WTC11 (cell line): ENCODE measurements around the gene PRM2. TPM values are rescaled to one million over a fixed set of nuclear protein-coding genes. Genes with fewer than 3 reads are reported as not detected.

Experiments
- ATAC-seq: fragments of 200-7000 bp; cut with Tn5 transposase; 2 replicates; pipeline ENCODE4 v1.10.0; 2021; ENCODE audit warnings: mild to moderate bottlenecking, moderate library complexity
- CTCF ChIA-PET: fragments of 300-600 bp; sonication (Branson Sonifier 250); formaldehyde crosslinking; loops from one replicate; lab custom pipeline; 2021; ENCODE audit warnings: antibody characterized with exemption; lab: Charles Lee
- POLR2A ChIA-PET: fragments of 350-600 bp; sonication (Branson Sonifier 250); formaldehyde crosslinking; loops from one replicate; lab custom pipeline; 2021; ENCODE audit warnings: antibody characterized with exemption; lab: Charles Lee
- DNase-seq: peaks from one replicate; pipeline ENCODE4 v3.0.0; 2021; ENCODE audit warnings: low spot score
- H3K27ac Mint-ChIP-seq: 2 replicates; pipeline ENCODE4 v1.8.0; 2021; ENCODE audit warnings: mixed read lengths
- H3K27me3 Mint-ChIP-seq: 2 replicates; pipeline ENCODE4 v1.8.0; 2021; ENCODE audit warnings: low read depth, mild to moderate bottlenecking, moderate library complexity, mixed read lengths
- H3K36me3 Mint-ChIP-seq: 2 replicates; pipeline ENCODE4 v1.8.0; 2021; ENCODE audit warnings: mixed read lengths
- H3K4me1 Mint-ChIP-seq: 2 replicates; pipeline ENCODE4 v1.8.0; 2022; ENCODE audit warnings: mixed read lengths
- H3K4me3 Mint-ChIP-seq: 2 replicates; pipeline ENCODE4 v1.8.0; 2021; ENCODE audit warnings: mild to moderate bottlenecking, moderate library complexity, mixed read lengths
- H3K9me3 Mint-ChIP-seq: 2 replicates; pipeline ENCODE4 v1.8.0; 2021; ENCODE audit warnings: mixed read lengths
- AR ChIP-seq: fragments of 250-450 bp; sonication (Bioruptor Pico); IDR thresholded peaks from 2 replicates; pipeline ENCODE4 v1.9.0; 2021; ENCODE audit warnings: mild to moderate bottlenecking
- ATF2 ChIP-seq: sonication (generic); formaldehyde crosslinking; IDR thresholded peaks from 2 replicates; pipeline ENCODE4 v1.8.1; 2022; ENCODE audit warnings: low read depth, missing genetic modification reagents, borderline replicate concordance
- ATF6 ChIP-seq: sonication (generic); formaldehyde crosslinking; IDR thresholded peaks from 2 replicates; pipeline ENCODE4 v1.8.1; 2023; ENCODE audit warnings: mild to moderate bottlenecking, missing genetic modification reagents
- FOXP1 ChIP-seq: sonication (generic); formaldehyde crosslinking; IDR thresholded peaks from 2 replicates; pipeline ENCODE4 v1.8.0; 2022; ENCODE audit warnings: missing genetic modification reagents, mild to moderate bottlenecking, moderate library complexity, borderline replicate concordance
- FOXP4 ChIP-seq: sonication (generic); formaldehyde crosslinking; IDR thresholded peaks from 2 replicates; pipeline ENCODE4 v1.8.0; 2022; ENCODE audit warnings: mild to moderate bottlenecking, missing genetic modification reagents
- MAX ChIP-seq: sonication (generic); formaldehyde crosslinking; IDR thresholded peaks from 2 replicates; pipeline ENCODE4 v1.8.0; 2022; ENCODE audit warnings: mild to moderate bottlenecking, missing genetic modification reagents
- PRRX2 ChIP-seq: fragments of 250-450 bp; sonication (Bioruptor Pico); IDR thresholded peaks from 2 replicates; pipeline ENCODE4 v1.8.0; 2021; ENCODE audit warnings: mild to moderate bottlenecking
- TEAD4 ChIP-seq: sonication (generic); formaldehyde crosslinking; IDR thresholded peaks from 2 replicates; pipeline ENCODE4 v1.8.0; 2022; ENCODE audit warnings: mild to moderate bottlenecking, missing genetic modification reagents
- USF1 ChIP-seq: sonication (generic); formaldehyde crosslinking; IDR thresholded peaks from 2 replicates; pipeline ENCODE4 v1.8.0; 2022; ENCODE audit warnings: mild to moderate bottlenecking, missing genetic modification reagents
- ZNF121 ChIP-seq: sonication (generic); formaldehyde crosslinking; IDR thresholded peaks from 2 replicates; pipeline ENCODE4 v1.8.0; 2023; ENCODE audit warnings: missing genetic modification reagents
- ZNF396 ChIP-seq: fragments of 250-450 bp; sonication (Bioruptor Pico); IDR thresholded peaks from 2 replicates; pipeline ENCODE4 v1.8.0; 2021; ENCODE audit warnings: mild to moderate bottlenecking, moderate library complexity, borderline replicate concordance
- ZNF416 ChIP-seq: fragments of 250-450 bp; sonication (Bioruptor Pico); IDR thresholded peaks from 2 replicates; pipeline ENCODE4 v1.9.0; 2021; ENCODE audit warnings: mild to moderate bottlenecking, inconsistent platforms
- ZNF512 ChIP-seq: sonication (generic); formaldehyde crosslinking; IDR thresholded peaks from 2 replicates; pipeline ENCODE4 v1.8.1; 2022; ENCODE audit warnings: missing genetic modification reagents, borderline replicate concordance
- total RNA-seq: library from RNA; stranded (reverse); gene quantifications from 3 replicates; pipeline ENCODE4 v1.2.3, GENCODE V29; 2021

The PRM2 gene
- total RNA-seq, 1 experiment from 2014 or later = not detected

DNA sequence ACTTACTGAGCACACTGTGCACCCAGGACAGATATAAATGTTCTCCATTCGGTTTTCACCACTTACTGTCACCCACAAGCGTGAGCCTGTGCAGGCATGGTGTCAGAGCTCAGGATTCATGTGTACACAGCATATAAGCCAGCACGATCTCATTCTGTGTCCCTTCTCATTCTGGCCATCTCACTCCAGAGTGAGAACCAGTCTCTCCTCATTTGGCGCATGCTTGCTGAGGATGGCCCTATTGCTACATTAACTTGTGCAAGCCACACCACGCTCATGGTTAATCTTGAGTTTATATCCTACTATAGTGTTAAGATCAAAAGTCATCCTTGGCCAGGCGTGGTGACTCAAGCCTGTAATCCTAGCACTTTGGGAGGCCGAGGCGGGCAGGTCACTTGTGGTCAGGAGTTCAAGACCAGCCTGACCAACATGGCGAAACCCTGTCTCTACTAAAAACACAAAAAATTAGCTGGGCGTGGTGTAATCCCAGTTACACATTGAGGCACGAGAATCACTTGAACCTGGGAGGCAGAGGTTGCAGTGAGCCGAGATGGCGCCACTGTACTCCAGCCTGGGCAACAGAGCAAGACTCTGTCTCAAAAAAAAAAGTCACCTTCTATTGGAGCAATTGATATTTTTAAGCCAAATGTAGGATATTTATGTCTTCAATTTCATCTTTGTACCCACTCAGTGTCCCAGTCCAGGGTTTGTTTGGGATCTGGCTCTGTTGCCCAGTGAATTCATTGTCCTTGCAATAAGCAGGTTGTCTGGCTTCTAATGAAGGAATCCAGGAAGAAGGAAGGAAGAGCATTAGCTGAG, 41.2 kb downstream of the PRM2 start:
- H3K27me3 Mint-ChIP-seq = no peaks in the 10 kb centered on the region; the same call in 1 of the 2 replicates
- H3K9me3 Mint-ChIP-seq = peaks cover 5% of the 10 kb centered on the region
- no peaks in the 10 kb centered on the region for H3K36me3 Mint-ChIP-seq
- H3K4me1 Mint-ChIP-seq = peaks cover 7% of the 10 kb centered on the region; the same call in 1 of the 2 replicates
- ChIA-PET CTCF (no interaction called here), POLR2A (no interaction called here)
- DNase-seq (no peak), ATAC-seq (no peak)
- H3K27ac Mint-ChIP-seq = no peak overlapping the region
- TF ChIP-seq AR (CRISPR knock-in tag) = no peak
- peak; percentile 10; the same call in 1 of the 2 replicates for TF ChIP-seq ZNF121 (CRISPR knock-in tag)
- no peak overlapping the region for H3K4me3 Mint-ChIP-seq

DNA sequence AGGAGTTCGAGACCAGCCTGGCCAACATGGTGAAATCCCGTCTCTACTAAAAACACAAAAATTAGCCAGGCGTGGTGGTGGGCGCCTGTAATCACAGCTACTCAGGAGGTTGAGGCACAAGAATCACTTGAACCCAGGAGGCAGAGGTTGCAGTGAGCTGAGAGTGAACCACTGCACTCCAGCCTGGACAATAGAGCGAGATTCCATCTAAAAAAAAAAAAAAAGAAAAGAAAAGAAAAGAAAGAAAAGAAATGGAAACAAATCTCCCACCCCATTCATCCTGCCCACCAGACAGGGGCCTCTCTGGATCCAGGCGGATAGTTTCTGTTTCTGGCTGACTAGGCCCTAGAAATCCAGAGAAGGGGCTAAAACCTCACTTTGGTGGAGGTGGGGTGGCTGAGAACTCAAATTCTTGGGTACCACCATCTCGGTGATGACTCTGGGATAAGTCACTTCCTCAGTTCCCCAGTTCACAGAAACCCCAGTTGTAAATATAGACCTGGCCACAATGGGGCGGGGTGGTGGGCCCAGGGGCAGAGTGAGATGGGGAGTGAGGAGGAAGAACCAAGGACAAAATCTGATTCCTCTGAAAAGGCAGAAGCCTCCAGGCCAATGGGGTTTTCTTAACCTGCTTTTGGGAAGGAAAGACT, 42.4 kb downstream of the PRM2 start:
- H3K27ac Mint-ChIP-seq = no peak overlapping the region
- peaks cover 5% of the 10 kb centered on the region for H3K9me3 Mint-ChIP-seq
- POLR2A ChIA-PET = no interaction called here
- H3K4me1 Mint-ChIP-seq = peaks cover 7% of the 10 kb centered on the region; the same call in 1 of the 2 replicates
- no peak overlapping the region for H3K4me3 Mint-ChIP-seq
- peak; percentile 40 for DNase-seq
- H3K36me3 Mint-ChIP-seq = no peaks in the 10 kb centered on the region
- peak; percentile 62 for ATAC-seq
- TF ChIP-seq ATF2 (CRISPR knock-in tag) (no peak), ZNF416 (no peak), ZNF396 (CRISPR knock-in tag) (no peak), TEAD4 (no peak), PRRX2 (CRISPR knock-in tag) (no peak), ATF6 (CRISPR knock-in tag) (no peak)
- CTCF ChIA-PET = interaction anchor here (0.8 to 1.4 kb wide), 4 partner anchors 21 to 263 kb away, joined by 3 to 5 read pairs (median 4); partner anchors contain the start of gene SOCS1
- no peaks in the 10 kb centered on the region for H3K27me3 Mint-ChIP-seq

DNA sequence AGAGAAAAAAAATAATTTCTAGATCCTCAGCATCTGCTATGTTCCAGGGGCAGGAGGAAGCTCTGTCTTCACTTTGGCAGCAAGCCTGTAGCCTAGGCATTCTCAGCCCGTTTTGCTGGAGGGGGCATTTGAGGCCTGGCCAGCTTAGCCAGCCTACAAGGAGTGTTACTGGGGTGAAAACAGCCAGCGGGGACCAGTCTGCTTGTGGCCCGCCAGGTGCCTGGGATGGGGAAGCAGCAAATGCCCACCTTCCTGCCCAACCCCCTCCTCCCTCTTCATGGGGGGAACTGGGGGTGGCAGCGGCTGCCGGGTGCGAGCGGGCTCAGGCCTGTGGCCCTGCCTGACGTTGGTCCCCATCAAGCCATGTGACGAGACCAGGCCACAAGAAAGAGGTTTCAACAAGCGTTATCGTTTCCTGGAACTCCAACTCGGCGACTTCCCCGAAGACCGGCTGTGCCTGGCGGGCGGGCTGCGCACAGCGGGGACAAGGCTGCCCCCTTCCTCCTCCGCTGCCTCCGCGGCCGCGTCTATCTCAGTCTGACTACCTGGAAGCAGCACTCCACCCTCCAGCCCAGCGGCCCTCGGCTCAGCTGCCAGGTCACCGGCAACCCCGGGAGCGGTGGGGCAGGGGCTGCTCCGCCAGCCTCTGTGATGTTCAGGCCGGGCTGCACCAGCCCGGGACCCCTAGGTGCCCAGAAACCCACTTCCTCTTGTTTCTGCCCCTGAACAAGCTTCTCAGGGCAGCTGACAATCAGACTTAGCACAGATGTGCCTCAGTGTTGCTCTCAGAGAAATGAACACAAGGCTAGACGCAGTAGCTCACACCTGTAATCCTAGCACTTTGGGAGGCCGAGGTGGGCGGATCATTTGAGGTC, 43.2 kb downstream of the PRM2 start:
- ATAC-seq (peak; percentile 85), DNase-seq (peak; percentile 56)
- Mint-ChIP-seq H3K4me3 (no peak overlapping the region), H3K4me1 (peaks cover 7% of the 10 kb centered on the region; the same call in 1 of the 2 replicates), H3K9me3 (no peaks in the 10 kb centered on the region), H3K36me3 (no peaks in the 10 kb centered on the region), H3K27ac (no peak overlapping the region), H3K27me3 (no peaks in the 10 kb centered on the region)
- CTCF ChIA-PET = interaction anchor here (0.8 to 1.4 kb wide), 5 partner anchors 21 to 262 kb away, joined by 3 to 5 read pairs (median 3); partner anchors contain the start of gene SOCS1
- POLR2A ChIA-PET = no interaction called here
- TF ChIP-seq ZNF512 (CRISPR knock-in tag) = 0 out of 2 replicates have a peak, but pooled peaks have one; percentile 38
- 0 out of 2 replicates have a peak, but pooled peaks have one; percentile 29 for TF ChIP-seq FOXP1 (CRISPR knock-in tag)
- peak; percentile 30; the same call in 1 of the 2 replicates for TF ChIP-seq USF1 (CRISPR knock-in tag)
- no peak for TF ChIP-seq FOXP4 (CRISPR knock-in tag)
- TF ChIP-seq MAX = 0 out of 2 replicates have a peak, but pooled peaks have one; percentile 18
